Mesendoderm (in vitro differentiated cells): ENCODE results near the gene TMEM43.
A peak's percentile ranks its signal among the peaks of the same experiment; 100 is the strongest.

ENCODE experiments used
- DNase-seq: peaks from one replicate; pipeline ENCODE4 v3.0.0; 2013
- H2AK5ac ChIP-seq: 2 replicates; pipeline ENCODE4 v1.6.1; 2013; ENCODE audit warnings: low read length, inconsistent platforms
- H2BK120ac ChIP-seq: 2 replicates; pipeline ENCODE4 v1.6.1; 2013; ENCODE audit warnings: low read depth, mild to moderate bottlenecking, low read length, moderate library complexity, mixed read lengths
- H2BK15ac ChIP-seq: replicated peaks from 2 replicates; pipeline ENCODE4 v1.6.1; 2013; ENCODE audit warnings: low read depth, mild to moderate bottlenecking, moderate library complexity
- H2BK5ac ChIP-seq: 2 replicates; pipeline ENCODE4 v1.6.1; 2013; ENCODE audit warnings: low read length, inconsistent platforms
- H3K18ac ChIP-seq: 2 replicates; pipeline ENCODE4 v1.6.1; 2013; ENCODE audit warnings: mild to moderate bottlenecking, low read length, mixed read lengths
- H3K23ac ChIP-seq: one replicate; pipeline ENCODE4 v1.6.1; 2013; ENCODE audit warnings: low read length
- H3K27ac ChIP-seq: 2 replicates; pipeline ENCODE4 v1.5.1; 2013; ENCODE audit warnings: low read depth, mild to moderate bottlenecking, inconsistent platforms, low read length, moderate library complexity
- H3K27me3 ChIP-seq: 2 replicates; pipeline ENCODE4 v1.6.1; 2013; ENCODE audit warnings: low read length, control low read depth, mild to moderate bottlenecking, inconsistent platforms; ENCODE audit not compliant: insufficient read depth, poor library complexity
- H3K36me3 ChIP-seq: 2 replicates; pipeline ENCODE4 v1.6.1; 2013; ENCODE audit warnings: low read length, inconsistent platforms; ENCODE audit not compliant: control insufficient read depth, insufficient read depth
- H3K4ac ChIP-seq: one replicate; pipeline ENCODE4 v1.6.1; 2013; ENCODE audit warnings: low read depth, mild to moderate bottlenecking, low read length, moderate library complexity
- H3K4me1 ChIP-seq: 2 replicates; pipeline ENCODE4 v1.6.1; 2013; ENCODE audit warnings: low read depth, low read length, inconsistent platforms; ENCODE audit not compliant: control insufficient read depth
- H3K4me2 ChIP-seq: 2 replicates; pipeline ENCODE4 v1.6.1; 2013; ENCODE audit warnings: low read length
- H3K4me3 ChIP-seq: 2 replicates; pipeline ENCODE4 v1.5.1; 2013; ENCODE audit warnings: mild to moderate bottlenecking, low read length
- H3K56ac ChIP-seq: one replicate; pipeline ENCODE4 v1.6.1; 2013; ENCODE audit warnings: low read length
- H3K79me1 ChIP-seq: 2 replicates; pipeline ENCODE4 v1.6.1; 2013; ENCODE audit warnings: low read length, inconsistent platforms
- H3K79me2 ChIP-seq: 2 replicates; pipeline ENCODE4 v1.6.1; 2013; ENCODE audit warnings: mild to moderate bottlenecking, low read length; ENCODE audit not compliant: control insufficient read depth, insufficient read depth
- H3K9ac ChIP-seq: 2 replicates; pipeline ENCODE4 v1.6.1; 2013; ENCODE audit warnings: low read length, inconsistent platforms
- H4K5ac ChIP-seq: one replicate; pipeline ENCODE4 v1.6.1; 2013; ENCODE audit warnings: low read length
- H4K8ac ChIP-seq: one replicate; pipeline ENCODE4 v1.6.1; 2013; ENCODE audit warnings: low read depth, mild to moderate bottlenecking, control low read depth, low read length, moderate library complexity
- WGBS: extraction: QIAGEN DNeasy Blood & Tissue Kit; methylation state at CpG from one replicate; pipeline ENCODE4 v1.1.7; 2013; ENCODE audit warnings: low lambda C conversion rate, missing lambda C conversion rate; ENCODE audit not compliant: insufficient coverage; ENCODE audit errors: extremely low coverage; 5-methylcytosine and 5-hydroxymethylcytosine counted together

Gene TMEM43

GRCh38 chr3:14141144-14141543 is 16.3 kb downstream of the TMEM43 start:
- Histone ChIP-seq H3K9ac (no peak overlapping the region), H3K4me3 (no peak overlapping the region), H4K5ac (no peak overlapping the region), H3K18ac (no peak overlapping the region), H3K23ac (no peak overlapping the region), H3K79me2 (no peaks in the 10 kb centered on the region), H2BK120ac (no peak overlapping the region), H2AK5ac (no peak overlapping the region), H3K79me1 (no peaks in the 10 kb centered on the region), H4K8ac (no peak overlapping the region), H3K56ac (no peak overlapping the region), H3K4me1 (no peaks in the 10 kb centered on the region), H2BK5ac (no peak overlapping the region), H3K4ac (no peak overlapping the region), H3K27me3 (no peaks in the 10 kb centered on the region), H3K4me2 (no peak overlapping the region), H3K36me3 (peaks cover 6% of the 10 kb centered on the region), H3K27ac (no peak overlapping the region), H2BK15ac (no peak overlapping the region)
- no CpG with 5 or more reads among the region's 2 CpGs for WGBS
- DNase-seq, result no peak

- no peak overlapping the region for H4K5ac ChIP-seq
- no CpG with 5 or more reads among the region's 19 CpGs for WGBS
- no peaks in the 10 kb centered on the region for H3K4me1 ChIP-seq
- H3K56ac ChIP-seq, result no peak overlapping the region
- no peak for DNase-seq
- H3K4me2 ChIP-seq, result no peak overlapping the region
- H3K27me3 ChIP-seq, result no peaks in the 10 kb centered on the region
- no peaks in the 10 kb centered on the region for H3K79me1 ChIP-seq
- H3K79me2 ChIP-seq, result no peaks in the 10 kb centered on the region
- no peak overlapping the region for H2BK120ac ChIP-seq
- no peak overlapping the region for H2BK5ac ChIP-seq
- no peak overlapping the region for H4K8ac ChIP-seq
- no peak overlapping the region for H3K4me3 ChIP-seq
- H3K4ac ChIP-seq, result no peak overlapping the region
- H3K27ac ChIP-seq, result no peak overlapping the region
- no peak overlapping the region for H3K23ac ChIP-seq
- no peak overlapping the region for H2BK15ac ChIP-seq
- H2AK5ac ChIP-seq, result no peak overlapping the region
- H3K9ac ChIP-seq, result no peak overlapping the region
- H3K18ac ChIP-seq, result no peak overlapping the region
- peaks cover 6% of the 10 kb centered on the region for H3K36me3 ChIP-seq
Measured at GRCh38 chr3:14141602-14142341, 16.9 kb downstream of the TMEM43 start.

- Histone ChIP-seq H3K18ac (no peak overlapping the region), H3K4me2 (no peak overlapping the region), H2AK5ac (no peak overlapping the region), H4K8ac (no peak overlapping the region), H3K79me1 (no peaks in the 10 kb centered on the region), H3K56ac (no peak overlapping the region), H3K4me1 (no peaks in the 10 kb centered on the region), H4K5ac (no peak overlapping the region), H3K23ac (no peak overlapping the region), H3K79me2 (no peaks in the 10 kb centered on the region), H2BK15ac (no peak overlapping the region), H3K9ac (no peak overlapping the region), H3K27ac (peak overlapping the region; percentile 83), H3K36me3 (peaks cover 6% of the 10 kb centered on the region), H3K4ac (no peak overlapping the region), H2BK5ac (no peak overlapping the region), H3K4me3 (no peak overlapping the region), H2BK120ac (no peak overlapping the region), H3K27me3 (no peaks in the 10 kb centered on the region)
- DNase-seq, result no peak
- WGBS, result no CpG with 5 or more reads among the region's 8 CpGs
Measured at GRCh38 chr3:14142567-14143270, 17.9 kb downstream of the TMEM43 start.

- H3K9ac ChIP-seq, result no peak overlapping the region
- H3K79me2 ChIP-seq, result no peaks in the 10 kb centered on the region
- no peak overlapping the region for H2BK15ac ChIP-seq
- H2BK120ac ChIP-seq, result no peak overlapping the region
- H3K4me2 ChIP-seq, result no peak overlapping the region
- no peak overlapping the region for H3K18ac ChIP-seq
- peak; percentile 97 for DNase-seq
- H3K79me1 ChIP-seq, result no peaks in the 10 kb centered on the region
- no CpG with 5 or more reads among the region's 7 CpGs for WGBS
- H2BK5ac ChIP-seq, result no peak overlapping the region
- H3K56ac ChIP-seq, result no peak overlapping the region
- no peak overlapping the region for H4K5ac ChIP-seq
- no peak overlapping the region for H3K23ac ChIP-seq
- no peaks in the 10 kb centered on the region for H3K27me3 ChIP-seq
- H3K4me1 ChIP-seq, result peaks cover 4% of the 10 kb centered on the region
- H4K8ac ChIP-seq, result no peak overlapping the region
- no peak overlapping the region for H2AK5ac ChIP-seq
- peak overlapping the region; percentile 52 for H3K27ac ChIP-seq
- H3K4me3 ChIP-seq, result no peak overlapping the region
- no peak overlapping the region for H3K4ac ChIP-seq
- H3K36me3 ChIP-seq, result peaks cover 4% of the 10 kb centered on the region
Measured at GRCh38 chr3:14143271-14144225, 18.7 kb downstream of the TMEM43 start.

GRCh38 chr3:14144423-14145075 is 19.7 kb downstream of the TMEM43 start:
- no peak overlapping the region for H2AK5ac ChIP-seq
- H3K9ac ChIP-seq, result no peak overlapping the region
- H2BK15ac ChIP-seq, result no peak overlapping the region
- no peak overlapping the region for H4K8ac ChIP-seq
- DNase-seq, result peak; percentile 99
- no peak overlapping the region for H3K56ac ChIP-seq
- H3K23ac ChIP-seq, result no peak overlapping the region
- H3K79me1 ChIP-seq, result no peaks in the 10 kb centered on the region
- no CpG with 5 or more reads among the region's 7 CpGs for WGBS
- no peak overlapping the region for H2BK5ac ChIP-seq
- peak overlapping the region; percentile 15 for H3K18ac ChIP-seq
- H3K27ac ChIP-seq, result peak overlapping the region; percentile 75
- peaks cover 3% of the 10 kb centered on the region for H3K36me3 ChIP-seq
- H3K4me1 ChIP-seq, result peaks cover 4% of the 10 kb centered on the region
- no peaks in the 10 kb centered on the region for H3K27me3 ChIP-seq
- no peak overlapping the region for H4K5ac ChIP-seq
- no peak overlapping the region for H3K4ac ChIP-seq
- H3K4me3 ChIP-seq, result no peak overlapping the region
- no peak overlapping the region for H3K4me2 ChIP-seq
- H2BK120ac ChIP-seq, result no peak overlapping the region
- H3K79me2 ChIP-seq, result no peaks in the 10 kb centered on the region
